Body of pancreas (tissue), 4 donors: Measurements from ENCODE around the gene GCC2.

Experiments used
- POLR2A ChIP-seq, 3 donors: fragments of 450-650 bp; IDR thresholded peaks; one replicate each; pipeline ENCODE4 v1.6.1; 2016; ENCODE audit warnings: antibody characterized with exemption in 3 of 3, mild to moderate bottlenecking in 2 of 3
- TF ChIP-seq, protein P1 (sequence below), 7 experiments: fragments of 450-650 bp in 4 of 7; fragments of 200-600 bp in 3 of 7; sonication (generic) in 3 of 7; IDR thresholded peaks; one replicate each; pipeline ENCODE4 v1.5.1; 2016 to 2019; ENCODE audit warnings: antibody characterized with exemption in 7 of 7

DNA sequence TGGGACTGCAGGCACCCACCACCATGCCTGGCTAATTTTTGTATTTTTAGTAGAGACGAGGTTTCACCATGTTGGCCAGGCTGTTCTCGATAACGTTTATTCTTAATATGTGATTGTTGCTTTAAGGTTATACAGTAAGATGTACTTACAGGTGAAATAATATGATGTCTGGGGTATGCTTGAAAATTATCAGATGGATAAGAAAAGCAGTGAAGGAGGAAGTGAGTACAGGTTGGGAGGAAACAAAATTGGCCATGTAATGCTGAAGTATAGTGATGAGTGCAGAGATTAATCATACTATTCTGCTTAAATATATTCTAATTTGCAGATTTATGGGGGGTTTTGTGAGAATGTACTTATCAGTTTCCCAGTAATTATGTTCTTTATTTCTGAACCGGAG lies 3.0 kb downstream of the GCC2 start:
- TF ChIP-seq, protein P1, sequence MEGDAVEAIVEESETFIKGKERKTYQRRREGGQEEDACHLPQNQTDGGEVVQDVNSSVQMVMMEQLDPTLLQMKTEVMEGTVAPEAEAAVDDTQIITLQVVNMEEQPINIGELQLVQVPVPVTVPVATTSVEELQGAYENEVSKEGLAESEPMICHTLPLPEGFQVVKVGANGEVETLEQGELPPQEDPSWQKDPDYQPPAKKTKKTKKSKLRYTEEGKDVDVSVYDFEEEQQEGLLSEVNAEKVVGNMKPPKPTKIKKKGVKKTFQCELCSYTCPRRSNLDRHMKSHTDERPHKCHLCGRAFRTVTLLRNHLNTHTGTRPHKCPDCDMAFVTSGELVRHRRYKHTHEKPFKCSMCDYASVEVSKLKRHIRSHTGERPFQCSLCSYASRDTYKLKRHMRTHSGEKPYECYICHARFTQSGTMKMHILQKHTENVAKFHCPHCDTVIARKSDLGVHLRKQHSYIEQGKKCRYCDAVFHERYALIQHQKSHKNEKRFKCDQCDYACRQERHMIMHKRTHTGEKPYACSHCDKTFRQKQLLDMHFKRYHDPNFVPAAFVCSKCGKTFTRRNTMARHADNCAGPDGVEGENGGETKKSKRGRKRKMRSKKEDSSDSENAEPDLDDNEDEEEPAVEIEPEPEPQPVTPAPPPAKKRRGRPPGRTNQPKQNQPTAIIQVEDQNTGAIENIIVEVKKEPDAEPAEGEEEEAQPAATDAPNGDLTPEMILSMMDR (IDR thresholded peaks at IDR 0.05), result no peak
- no peak for TF ChIP-seq POLR2A (IDR thresholded peaks at IDR 0.05)
